ENCODE measurements around the gene RRBP1. TPM values are rescaled to one million over a fixed set of nuclear protein-coding genes. Genes with fewer than 3 reads are reported as not detected.
A peak's percentile ranks its signal among the peaks of the same experiment; 100 is the strongest.
"Not testable (repeated sequence)": the region's sequence is repeated elsewhere in the genome, so short reads cannot be mapped to it uniquely, and the experiment has no call there.

Gene RRBP1
- polyA plus RNA-seq, 4 donors: 113 to 136 (median 126) TPM

DNA sequence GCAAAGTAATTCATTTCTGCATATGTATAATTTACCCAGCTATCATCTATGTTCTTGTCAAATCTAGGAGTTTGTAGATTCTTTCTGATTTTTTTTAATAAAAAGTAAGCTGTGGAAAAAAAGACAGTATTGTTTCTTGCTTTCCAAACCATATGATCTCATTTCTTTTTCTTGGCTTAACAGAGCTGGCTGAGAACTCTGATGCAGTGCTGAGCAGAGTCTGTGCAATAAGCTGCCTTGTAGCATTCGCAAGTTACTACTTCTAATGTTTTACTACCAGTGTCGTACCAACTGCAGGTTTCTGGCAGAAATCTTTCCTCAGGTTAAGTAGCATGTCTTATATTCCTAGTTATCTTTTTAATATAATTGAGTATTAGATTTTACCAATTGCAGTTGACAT is 15.6 kb downstream of the RRBP1 start:
- no peak for DNase-seq (ENCODE audit: low read depth in 4 of 4, low spot score in 2 of 4)

DNA sequence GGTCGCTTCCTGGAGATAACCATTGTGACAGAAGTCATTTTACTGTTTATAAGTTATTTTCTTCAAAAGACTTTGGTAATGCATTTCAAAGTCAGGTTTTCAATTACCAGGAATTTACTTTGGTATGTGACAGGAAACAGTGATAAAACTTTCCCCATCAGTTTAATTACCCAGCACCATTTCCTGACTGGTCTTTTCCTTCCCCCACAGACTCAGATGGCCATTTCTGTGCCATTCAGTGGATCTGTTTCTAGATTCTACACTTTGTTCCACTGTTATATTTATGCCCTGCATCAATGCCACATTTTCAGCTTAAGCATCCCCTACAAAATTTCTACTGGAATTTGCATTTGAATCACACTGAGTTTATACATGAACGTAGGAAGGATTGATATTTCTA is 16.3 kb downstream of the RRBP1 start:
- no peak for DNase-seq (ENCODE audit: low read depth in 4 of 4, low spot score in 2 of 4)

DNA sequence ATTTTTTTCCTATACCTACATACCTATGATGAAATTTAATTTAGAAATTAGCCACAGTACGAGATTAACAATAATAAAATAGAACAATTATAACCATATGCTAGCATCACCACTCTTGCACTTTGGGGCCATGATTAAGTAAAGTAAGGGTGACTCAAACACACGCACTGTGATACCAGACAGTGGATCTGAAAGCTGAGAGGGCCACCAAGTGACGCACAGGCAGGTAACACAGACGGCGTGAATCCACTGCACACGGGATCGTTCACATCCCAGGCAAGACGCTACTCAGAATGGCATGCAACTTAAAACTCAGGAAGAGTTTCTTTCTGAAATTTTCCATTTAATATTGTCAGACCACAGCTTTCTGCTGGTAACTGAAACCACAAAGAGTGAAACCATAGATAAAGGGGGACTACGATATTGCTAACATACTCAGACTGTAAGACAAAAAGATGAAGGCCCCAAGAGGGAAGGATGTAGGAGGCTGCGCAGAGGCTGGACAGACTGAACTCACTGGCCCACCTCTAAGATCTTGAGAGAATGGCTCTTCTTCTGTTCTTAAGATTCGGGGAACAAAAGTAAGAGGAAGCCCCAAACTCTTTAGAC is 17.9 kb downstream of the RRBP1 start:
- no peak for DNase-seq (ENCODE audit: low read depth in 4 of 4, low spot score in 2 of 4)

DNA sequence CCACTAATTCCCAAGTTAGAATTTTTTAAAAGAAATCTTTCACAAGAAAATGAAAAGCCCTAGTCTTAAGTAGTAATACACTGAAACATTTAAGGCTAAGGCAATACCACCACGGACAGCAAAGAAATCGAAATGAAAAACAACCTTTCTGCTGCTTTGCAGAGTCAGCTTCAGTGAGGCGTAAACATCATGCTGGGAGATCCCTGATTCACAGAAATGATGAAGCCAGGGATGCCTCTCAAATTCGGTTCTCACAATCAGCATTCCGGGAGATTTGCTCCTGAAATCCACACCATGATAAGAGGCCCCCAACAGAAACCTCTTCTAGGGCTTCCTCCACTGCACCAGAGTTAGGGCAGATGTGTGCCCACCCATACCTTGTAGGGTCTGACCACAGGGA is 18.6 kb downstream of the RRBP1 start:
- no peak for DNase-seq (ENCODE audit: low read depth in 4 of 4, low spot score in 2 of 4)

DNA sequence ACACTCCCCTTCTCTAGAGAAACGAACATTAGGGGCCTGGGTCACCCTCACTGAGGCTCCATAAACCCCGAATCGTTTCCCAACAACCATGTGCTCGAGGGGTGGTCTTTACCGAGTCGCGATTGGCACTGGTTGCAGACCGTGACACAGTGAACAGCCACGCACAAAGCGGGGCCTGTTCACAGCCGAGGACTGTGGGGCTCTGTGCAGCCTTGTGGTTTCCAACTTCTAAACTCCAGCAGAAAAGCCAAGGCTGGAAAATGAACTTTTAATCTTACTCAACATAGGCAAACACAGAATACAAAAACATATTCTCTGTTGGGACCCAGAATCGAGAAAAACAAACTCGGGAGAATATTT is 19.0 kb downstream of the RRBP1 start:
- no peak for DNase-seq (ENCODE audit: low read depth in 4 of 4, low spot score in 2 of 4)

DNA sequence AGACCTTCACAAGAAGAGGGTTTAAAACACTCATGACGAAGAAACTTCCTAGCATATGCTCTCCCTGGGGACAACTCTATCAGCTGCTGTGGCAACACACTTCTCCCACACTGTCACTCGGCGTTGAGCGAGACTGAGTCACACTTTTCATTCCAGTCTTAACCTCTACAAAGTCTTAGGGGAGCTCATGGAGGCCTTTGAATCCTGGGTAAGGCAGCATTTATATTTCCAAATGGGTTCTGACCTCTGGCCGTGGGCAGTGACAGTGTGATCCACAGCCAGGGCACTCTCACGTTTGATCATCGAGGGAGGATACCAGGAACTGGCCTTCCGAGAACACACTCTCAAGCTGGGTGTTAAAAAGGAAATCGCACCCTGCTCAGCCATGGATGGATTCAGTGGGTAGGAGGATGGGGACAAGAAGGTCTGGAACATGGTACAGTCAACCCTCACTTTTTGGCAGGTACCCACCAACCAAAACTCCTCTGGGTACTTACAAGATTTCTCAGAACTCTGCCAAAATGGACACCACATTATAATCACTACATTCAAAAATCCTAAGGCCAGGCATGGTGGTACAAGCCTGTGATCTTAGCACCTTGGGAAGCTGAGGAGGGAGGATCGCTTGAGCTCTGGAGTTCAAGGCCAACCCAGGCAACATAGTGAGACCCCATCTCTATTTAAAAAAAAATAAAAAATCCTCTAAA is 19.6 kb downstream of the RRBP1 start:
- DNase-seq (ENCODE audit: low read depth in 4 of 4, low spot score in 2 of 4): no peak

DNA sequence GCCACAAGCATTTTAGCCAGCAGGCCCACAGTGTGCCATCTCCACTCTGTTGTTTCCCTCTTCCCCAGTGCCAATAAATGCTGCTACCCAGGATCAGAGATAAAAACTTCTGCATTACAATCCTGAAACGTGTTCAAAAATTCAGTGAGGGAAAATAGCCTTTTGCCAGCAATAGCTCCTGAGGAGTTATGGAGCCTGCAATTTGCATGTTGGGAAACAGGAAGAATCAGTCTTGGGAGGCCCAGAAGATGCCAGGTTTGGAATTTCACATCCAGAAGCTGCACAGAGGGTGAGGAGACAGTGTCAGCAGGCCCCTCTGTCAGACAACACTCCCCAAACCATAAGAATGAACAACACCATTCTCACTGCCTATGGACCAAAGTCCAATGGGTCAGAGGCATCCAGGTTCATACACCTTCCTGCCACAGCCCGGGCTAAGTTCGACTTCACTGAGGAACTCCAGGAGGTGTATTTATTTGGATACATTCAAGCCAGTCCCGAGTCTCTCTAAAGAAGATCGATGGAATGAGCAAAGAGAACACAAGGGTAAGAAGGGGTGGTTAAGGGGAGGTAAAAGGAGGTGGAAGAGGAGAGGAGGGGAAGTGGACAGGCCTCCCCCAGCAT is 20.8 kb downstream of the RRBP1 start:
- no peak for DNase-seq (ENCODE audit: low read depth in 4 of 4, low spot score in 2 of 4)

DNA sequence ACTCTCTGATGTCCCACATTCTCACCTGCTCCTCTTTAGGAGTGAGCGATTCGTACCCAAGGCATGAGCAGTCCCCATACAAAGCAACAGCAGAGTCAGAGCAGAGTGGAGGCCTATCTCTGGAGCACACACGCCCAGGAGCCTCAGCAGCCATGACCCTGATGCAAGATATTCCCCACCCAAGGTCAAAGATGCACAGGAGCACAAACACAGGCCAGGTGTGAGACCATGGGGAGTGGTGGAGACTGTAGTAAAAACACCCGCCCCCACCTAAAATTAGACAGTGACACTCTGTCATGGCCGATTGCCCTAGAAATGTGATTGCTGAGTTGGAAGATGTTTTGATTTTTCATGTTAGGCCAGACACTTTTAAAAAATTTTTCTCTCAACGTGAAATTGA is 21.4 kb downstream of the RRBP1 start:
- no peak for DNase-seq (ENCODE audit: low read depth in 4 of 4, low spot score in 2 of 4)

DNA sequence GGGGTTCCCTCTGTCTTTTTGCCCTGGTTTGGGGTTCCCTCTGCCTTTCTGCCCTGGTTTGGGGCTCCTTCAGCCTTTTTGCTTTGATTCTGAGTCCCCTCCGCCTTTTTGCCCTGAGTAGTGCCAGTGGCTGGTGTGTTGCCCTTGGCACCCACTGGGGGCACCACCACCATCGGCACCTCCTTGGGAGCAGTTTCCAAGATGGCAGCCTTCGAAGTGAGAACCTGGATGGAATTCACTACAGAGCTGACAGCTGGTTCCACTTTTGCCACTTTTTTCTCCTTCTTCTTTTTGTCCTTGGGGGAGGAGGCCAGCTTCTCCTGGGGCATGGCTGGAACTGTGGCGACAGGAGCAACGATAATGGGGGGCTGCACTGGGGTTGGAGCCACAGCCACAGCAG is 22.2 kb downstream of the RRBP1 start:
- no peak for DNase-seq (ENCODE audit: low read depth in 4 of 4, low spot score in 2 of 4)

DNA sequence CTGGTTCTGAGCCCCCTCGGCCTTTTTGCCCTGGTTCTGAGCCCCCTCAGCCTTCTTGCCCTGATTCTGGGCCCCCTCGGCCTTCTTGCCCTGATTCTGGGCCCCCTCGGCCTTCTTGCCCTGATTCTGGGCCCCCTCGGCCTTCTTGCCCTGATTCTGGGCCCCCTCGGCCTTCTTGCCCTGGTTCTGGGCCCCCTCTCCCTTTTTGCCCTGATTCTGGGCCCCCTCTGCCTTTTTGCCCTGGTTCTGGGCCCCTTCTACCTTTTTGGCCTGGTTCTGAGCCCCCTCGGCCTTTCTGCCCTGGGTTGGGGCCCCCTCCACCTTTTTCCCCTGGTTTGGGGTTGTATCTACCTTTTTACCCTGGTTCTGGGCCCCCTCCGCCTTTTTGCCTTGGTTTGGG is 22.7 kb downstream of the RRBP1 start:
- DNase-seq (ENCODE audit: low read depth in 4 of 4, low spot score in 2 of 4): not testable (repeated sequence)

DNA sequence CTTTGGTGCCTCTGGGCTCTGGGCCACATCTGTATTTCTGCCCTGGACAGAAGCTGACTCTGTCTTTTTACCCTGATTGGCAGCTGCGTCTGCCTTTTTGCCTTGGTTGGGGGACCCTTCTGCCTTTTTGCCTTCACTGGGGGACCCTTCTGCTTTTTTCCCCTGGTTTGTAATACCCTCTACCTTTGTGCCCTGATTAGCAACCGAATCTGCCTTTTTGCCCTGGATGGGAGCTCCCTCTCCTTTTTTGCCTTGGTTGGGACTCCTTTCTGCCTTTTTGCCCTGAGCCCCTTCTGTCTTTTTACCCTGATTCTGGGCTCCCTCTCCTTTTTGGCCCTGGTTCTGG is 23.4 kb downstream of the RRBP1 start:
- DNase-seq (ENCODE audit: low read depth in 4 of 4, low spot score in 2 of 4): no peak

DNA sequence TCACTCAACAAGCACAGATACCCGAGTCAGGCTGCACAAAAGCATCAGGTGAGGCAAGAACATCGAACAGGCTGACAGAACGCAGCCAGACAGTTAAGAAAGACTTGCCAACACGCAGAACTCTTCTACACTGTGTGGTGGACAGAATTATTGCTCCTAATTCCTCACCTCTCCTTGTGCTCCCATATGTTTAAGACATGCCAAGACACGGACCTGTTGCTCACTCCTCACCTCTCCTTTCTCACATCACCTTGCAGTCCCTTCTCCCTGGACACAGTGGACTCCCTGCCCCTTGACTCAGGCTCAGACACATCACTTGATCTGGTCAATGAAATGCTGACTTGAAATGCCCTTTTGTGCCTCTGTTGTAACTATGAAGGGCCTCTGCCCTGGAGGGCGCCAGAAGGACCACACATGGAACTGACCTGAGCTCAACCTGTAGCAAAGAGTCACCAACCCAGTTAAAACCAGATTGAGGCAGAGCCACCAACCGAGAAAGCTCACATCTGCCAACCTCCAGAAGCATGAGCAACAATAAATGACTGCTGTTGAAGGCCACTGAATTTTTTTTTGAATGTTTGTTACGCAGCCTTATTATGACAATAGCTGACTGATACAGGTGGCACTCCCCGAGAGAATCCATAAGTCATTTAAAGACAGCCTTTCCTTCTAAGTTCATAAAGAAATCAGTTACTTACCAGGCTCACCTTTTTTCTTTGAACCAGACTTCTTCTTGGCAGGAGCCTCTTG is 24.0 kb downstream of the RRBP1 start:
- no peak for DNase-seq (ENCODE audit: low read depth in 4 of 4, low spot score in 2 of 4)

DNA sequence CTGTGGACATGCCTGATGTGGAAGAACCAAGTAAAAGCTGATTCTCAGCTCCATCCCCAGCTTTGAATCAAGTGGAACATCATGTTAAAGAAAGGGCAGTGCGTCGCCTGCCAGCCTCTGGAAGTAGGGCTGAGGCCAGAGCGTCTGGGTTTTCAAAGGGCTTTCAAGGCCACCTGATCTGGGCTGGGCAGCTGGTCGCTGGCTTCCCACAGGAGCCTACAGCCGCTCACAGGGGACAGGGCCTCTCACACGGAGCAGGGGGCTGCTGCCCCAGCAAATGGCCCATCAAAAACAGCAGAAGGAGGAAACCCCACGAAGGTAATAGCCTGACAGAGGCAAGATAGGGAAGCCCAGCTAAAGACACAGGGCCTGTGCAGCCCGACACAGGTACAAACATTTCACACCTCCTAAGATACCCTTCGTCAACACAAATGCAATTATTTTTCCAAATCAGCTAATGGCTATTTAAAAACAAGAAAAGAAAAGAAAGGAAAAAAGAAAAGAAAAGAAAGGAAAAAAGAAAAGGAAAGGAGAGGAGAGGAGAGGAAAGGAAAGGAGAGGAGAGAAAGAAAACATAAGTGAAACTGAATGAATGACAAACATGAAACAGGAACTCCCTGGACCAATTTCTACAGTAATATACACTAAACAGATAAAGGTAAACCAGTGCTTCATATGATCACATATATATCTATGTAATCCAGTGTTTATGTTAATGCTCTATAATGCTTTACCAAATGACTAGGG is 24.8 kb downstream of the RRBP1 start:
- no peak for DNase-seq (ENCODE audit: low read depth in 4 of 4, low spot score in 2 of 4)

DNA sequence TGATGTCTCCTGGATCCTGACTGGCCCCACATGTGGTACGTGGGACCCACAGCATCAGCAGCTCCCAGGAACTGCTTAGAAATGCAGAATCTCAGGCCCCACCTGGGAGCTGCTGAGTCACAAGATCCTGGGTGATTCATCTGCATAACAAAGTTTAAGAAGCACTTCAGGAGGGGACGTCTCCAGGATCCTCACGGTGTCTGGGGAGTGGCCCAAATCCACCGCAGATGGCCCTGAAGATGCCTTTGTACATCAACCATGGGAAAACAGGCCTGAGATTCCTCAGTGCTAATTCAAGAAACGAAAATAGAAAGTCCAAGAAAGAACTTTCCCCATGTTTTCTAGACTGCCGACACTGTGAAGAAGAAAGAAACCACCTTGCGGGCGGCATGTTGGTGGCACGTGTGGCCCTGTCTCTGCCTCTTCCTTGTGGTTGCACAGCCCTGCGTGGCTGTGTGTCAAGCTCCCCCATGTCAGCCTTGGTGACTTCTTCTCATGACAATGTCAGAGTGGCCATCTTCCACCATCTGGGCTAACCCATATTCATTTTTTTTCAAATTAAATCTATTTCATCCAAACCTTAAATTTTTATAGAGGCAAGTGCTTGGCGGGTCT is 26.1 kb downstream of the RRBP1 start:
- no peak for DNase-seq (ENCODE audit: low read depth in 4 of 4, low spot score in 2 of 4)

DNA sequence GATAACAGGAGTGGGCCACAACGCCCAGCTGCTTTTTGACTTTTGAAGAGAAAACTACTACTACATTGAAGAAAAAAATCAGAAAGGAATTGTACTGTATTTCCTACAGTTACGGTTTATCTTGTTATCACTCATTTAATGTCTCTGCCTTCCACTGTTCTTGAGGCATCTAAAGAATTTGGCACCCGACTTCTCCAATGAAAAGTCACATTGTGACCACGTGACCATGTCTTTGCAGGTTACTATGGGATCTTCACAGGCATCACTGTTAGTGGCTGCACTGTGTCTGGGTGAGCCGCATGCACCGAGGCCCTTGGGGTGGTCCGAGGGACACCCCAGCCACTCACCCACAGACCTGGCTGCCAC is 26.8 kb downstream of the RRBP1 start:
- no peak for DNase-seq (ENCODE audit: low read depth in 4 of 4, low spot score in 2 of 4)

DNA sequence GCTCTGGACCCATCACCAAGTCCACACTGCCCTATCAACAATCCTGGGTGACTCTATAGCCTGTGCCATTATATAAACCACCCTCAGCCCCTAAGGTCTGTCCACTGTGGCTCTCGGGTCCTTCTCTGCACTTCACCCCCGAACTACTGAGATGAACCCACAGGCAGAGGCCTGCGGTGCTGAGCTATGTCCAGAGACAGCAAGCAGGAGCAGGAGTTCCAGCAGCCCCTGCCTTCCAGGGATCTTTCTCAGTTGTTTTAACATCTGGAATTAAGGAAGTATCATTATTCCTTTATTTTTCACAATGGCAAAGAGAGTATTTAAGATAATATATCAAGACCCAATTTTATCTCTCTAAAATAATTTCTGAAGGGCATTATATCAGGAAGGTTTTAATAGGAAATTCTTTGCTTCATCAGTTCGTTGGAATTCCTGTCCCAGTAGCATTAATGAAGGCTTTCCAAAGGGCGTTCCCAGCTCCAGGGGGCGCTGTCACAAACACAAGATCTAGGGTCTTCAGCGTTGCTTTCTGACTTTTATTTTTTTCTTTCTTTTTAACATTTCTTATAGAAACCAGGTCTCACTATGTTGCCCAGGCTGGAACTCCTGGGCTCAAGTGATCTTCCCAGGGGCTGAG is 27.3 kb downstream of the RRBP1 start:
- peak in 1 of 4 donors; percentile 58 for DNase-seq (ENCODE audit: low read depth in 4 of 4, low spot score in 2 of 4)

DNA sequence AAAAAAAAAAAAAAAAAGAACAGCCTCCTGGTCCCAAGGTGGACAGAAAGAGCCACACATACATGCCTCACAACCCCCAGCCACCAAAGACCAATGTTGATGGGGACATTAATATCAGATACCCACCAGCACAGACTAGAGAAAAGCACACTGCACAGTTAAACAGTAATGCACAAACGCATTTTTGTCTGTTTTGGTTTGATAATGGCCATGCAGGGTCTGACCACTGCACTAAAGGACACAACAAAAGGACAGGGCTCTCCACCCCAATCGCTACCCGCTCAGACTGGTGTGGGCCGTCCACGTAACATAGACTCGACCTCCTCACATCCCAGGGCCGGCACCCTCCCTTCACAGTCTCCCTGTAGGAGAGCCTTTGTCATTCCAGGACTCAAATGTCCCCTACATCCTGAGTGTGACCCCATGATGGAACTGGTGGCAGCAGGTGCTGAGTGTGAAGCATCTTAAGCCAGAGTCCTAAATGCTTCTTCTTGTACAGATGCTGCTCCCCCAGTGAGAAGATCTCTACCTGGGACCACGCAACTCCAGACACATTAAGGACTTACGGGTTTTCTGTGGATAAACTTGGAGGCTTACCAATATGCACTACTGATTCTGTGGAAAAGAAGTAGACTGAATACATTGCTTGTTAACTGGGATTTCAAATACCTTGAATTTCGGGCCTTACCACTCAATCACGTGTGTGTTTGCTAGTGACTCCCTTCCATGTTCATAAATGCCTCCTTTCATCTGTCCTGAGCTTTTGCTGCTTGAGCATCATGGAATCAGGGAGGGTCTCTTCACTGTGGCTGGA is 28.0 kb downstream of the RRBP1 start:
- no peak for DNase-seq (ENCODE audit: low read depth in 4 of 4, low spot score in 2 of 4)

DNA sequence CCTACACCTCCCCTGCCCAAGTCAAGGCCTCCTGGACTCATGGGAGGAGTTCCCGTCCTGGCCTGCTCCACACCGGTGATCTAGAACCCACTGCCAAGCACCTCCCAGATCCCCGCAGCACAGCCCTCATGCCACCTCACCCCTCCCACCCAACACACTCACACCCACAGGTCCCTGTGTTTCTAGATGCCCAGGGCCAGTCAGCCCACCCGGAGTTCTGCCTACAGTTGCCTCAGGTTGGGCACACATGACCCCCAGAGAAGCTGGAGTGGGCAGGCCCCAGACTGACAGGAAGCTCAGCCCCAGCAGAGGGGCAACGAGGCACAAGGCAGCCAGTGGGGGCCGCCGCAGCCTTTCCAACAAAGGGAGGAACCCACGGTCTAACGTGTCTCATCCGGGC is 29.6 kb downstream of the RRBP1 start:
- DNase-seq (ENCODE audit: low read depth in 4 of 4, low spot score in 2 of 4): no peak

DNA sequence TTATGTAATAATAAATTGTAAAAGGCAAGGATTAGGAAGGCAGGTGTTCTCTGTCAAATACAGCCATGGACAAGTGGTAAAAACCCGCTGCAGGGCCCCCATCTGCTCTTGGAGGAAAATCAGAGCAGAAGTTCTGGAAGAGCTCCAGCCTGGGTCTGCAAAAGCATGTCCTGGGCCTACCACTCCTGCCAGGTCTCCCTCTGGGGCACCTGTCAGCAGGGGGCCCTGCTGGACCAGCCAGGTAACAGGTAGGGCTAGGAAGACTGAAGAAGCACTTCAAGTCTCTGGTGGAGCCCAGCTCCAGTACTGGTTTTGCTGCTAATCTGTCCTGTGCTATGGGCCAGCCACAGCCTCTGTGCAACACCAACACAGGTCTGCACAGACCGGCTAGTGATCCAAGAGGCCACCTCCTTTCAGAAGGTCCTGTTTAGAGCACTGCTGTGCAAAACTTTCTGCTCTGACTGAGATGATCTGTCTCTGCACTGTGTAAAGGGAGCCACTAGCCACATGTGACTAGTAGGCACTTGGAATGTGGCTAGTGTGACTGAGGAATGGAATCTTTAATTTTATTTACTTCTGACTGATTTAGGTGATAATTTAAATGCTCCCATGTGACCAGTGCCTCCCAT is 30.2 kb downstream of the RRBP1 start:
- DNase-seq (ENCODE audit: low read depth in 4 of 4, low spot score in 2 of 4): no peak

All from left renal cortex interstitium (tissue), 4 donors.